Measurements from ENCODE around the gene CLTB.

The CLTB gene

GRCh38 chr5:176415952-176416924 lies at the start of gene CLTB:
TSS of gene CLTB (minus strand) at chr5:176416539. CDS start at chr5:176416363, 176 bp downstream.
- DNase-seq (ENCODE audit: low spot score), result peak; percentile 87
- peaks cover 13% of the 10 kb centered on the region for H3K36me3 ChIP-seq (ENCODE audit: low read depth)
- TF ChIP-seq CTCF (IDR thresholded peaks at IDR 0.05; ENCODE audit: poor library complexity, severe bottlenecking), result peak; percentile 100
- H3K27ac ChIP-seq (ENCODE audit: poor library complexity, severe bottlenecking), result peak within 1 kb of the TSS; percentile 94
- H3K27me3 ChIP-seq (ENCODE audit: insufficient read depth, poor library complexity, severe bottlenecking), result no peaks in the 10 kb centered on the region
- peak; percentile 66 for ATAC-seq (ENCODE audit: low read depth)
- H3K9me3 ChIP-seq (ENCODE audit: severe bottlenecking), result no peaks in the 10 kb centered on the region
- peak within 1 kb of the TSS; percentile 94 for H3K4me3 ChIP-seq (ENCODE audit: severe bottlenecking)
- peaks cover 61% of the 10 kb centered on the region for H3K4me1 ChIP-seq (ENCODE audit: insufficient read depth, poor library complexity, severe bottlenecking)

GRCh38 chr5:176463113-176463764 lies 46.9 kb upstream of the CLTB start:
- Histone ChIP-seq H3K4me1 (ENCODE audit: insufficient read depth, poor library complexity, severe bottlenecking) (peaks cover 14% of the 10 kb centered on the region), H3K36me3 (ENCODE audit: low read depth) (peaks cover 57% of the 10 kb centered on the region), H3K27me3 (ENCODE audit: insufficient read depth, poor library complexity, severe bottlenecking) (no peaks in the 10 kb centered on the region), H3K27ac (ENCODE audit: poor library complexity, severe bottlenecking) (no peak overlapping the region), H3K4me3 (ENCODE audit: severe bottlenecking) (no peak overlapping the region), H3K9me3 (ENCODE audit: severe bottlenecking) (no peaks in the 10 kb centered on the region)
- no peak for DNase-seq (ENCODE audit: low spot score)
- no peak for ATAC-seq (ENCODE audit: low read depth)
- no peak for TF ChIP-seq CTCF (IDR thresholded peaks at IDR 0.05; ENCODE audit: poor library complexity, severe bottlenecking)

GRCh38 chr5:176461349-176461748 lies 45.0 kb upstream of the CLTB start:
- no peak for ATAC-seq (ENCODE audit: low read depth)
- no peak for TF ChIP-seq CTCF (IDR thresholded peaks at IDR 0.05; ENCODE audit: poor library complexity, severe bottlenecking)

GRCh38 chr5:176458904-176459561 lies 42.7 kb upstream of the CLTB start:
- Histone ChIP-seq H3K36me3 (ENCODE audit: low read depth) (peaks cover 66% of the 10 kb centered on the region), H3K4me1 (ENCODE audit: insufficient read depth, poor library complexity, severe bottlenecking) (no peaks in the 10 kb centered on the region), H3K27ac (ENCODE audit: poor library complexity, severe bottlenecking) (peak overlapping the region; percentile 16), H3K9me3 (ENCODE audit: severe bottlenecking) (no peaks in the 10 kb centered on the region), H3K4me3 (ENCODE audit: severe bottlenecking) (no peak overlapping the region), H3K27me3 (ENCODE audit: insufficient read depth, poor library complexity, severe bottlenecking) (no peaks in the 10 kb centered on the region)
- no peak for DNase-seq (ENCODE audit: low spot score)
- ATAC-seq (ENCODE audit: low read depth), result no peak; the same call in 2 of the 3 replicates
- no peak for TF ChIP-seq CTCF (IDR thresholded peaks at IDR 0.05; ENCODE audit: poor library complexity, severe bottlenecking)

More at GRCh38 chr5:176461349-176461748, 45.0 kb upstream of the CLTB start:
- no peak overlapping the region for H3K27ac ChIP-seq (ENCODE audit: poor library complexity, severe bottlenecking)
- peaks cover 10% of the 10 kb centered on the region for H3K4me1 ChIP-seq (ENCODE audit: insufficient read depth, poor library complexity, severe bottlenecking)
- no peak for DNase-seq (ENCODE audit: low spot score)
- peaks cover 61% of the 10 kb centered on the region for H3K36me3 ChIP-seq (ENCODE audit: low read depth)
- no peaks in the 10 kb centered on the region for H3K27me3 ChIP-seq (ENCODE audit: insufficient read depth, poor library complexity, severe bottlenecking)
- no peak overlapping the region for H3K4me3 ChIP-seq (ENCODE audit: severe bottlenecking)
- no peaks in the 10 kb centered on the region for H3K9me3 ChIP-seq (ENCODE audit: severe bottlenecking)
